HG03095 (cell line): ENCODE results near the gene FMN1.

Source experiments
- ATAC-seq: cut with Tn5 transposase; IDR thresholded peaks from one replicate; pipeline ENCODE4 v1.9.1; 2021; ENCODE audit warnings: moderate library complexity; ENCODE audit not compliant: unreplicated experiment

The FMN1 gene

DNA sequence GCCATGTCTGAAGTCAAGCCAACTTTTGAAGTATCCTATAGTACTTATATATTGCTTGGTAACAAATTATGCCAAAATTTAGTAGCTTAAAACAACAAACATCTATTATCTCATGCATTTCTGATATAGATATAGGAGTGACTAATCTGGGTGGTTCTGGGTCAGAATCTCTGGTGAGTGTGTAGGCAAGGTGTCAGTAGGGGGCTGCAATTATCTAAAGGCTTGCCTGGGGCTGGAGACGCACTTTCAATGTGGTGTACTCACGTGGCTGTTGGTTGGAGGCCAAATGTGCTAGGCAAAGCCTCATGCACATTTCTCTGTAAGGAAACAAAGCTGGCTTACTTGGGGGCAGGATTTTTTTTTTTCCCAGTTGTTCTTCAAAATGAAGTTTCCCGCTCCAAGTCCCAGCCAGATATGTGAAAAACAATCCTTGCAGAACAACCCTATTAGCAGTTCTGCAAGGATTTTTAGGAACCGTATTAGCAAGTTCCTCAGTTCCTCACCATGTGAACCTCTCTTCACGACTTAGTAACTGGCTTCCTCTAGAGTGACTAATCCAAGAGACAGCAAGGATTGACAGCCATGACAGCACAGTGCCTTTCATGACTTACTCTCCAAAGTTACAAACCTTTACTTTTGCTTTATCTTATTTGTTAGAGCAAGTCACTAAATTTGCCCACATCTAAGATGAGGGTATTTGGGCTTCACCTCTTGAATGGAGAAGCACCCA, 450.9 kb downstream of the FMN1 start:
- no peak for ATAC-seq

DNA sequence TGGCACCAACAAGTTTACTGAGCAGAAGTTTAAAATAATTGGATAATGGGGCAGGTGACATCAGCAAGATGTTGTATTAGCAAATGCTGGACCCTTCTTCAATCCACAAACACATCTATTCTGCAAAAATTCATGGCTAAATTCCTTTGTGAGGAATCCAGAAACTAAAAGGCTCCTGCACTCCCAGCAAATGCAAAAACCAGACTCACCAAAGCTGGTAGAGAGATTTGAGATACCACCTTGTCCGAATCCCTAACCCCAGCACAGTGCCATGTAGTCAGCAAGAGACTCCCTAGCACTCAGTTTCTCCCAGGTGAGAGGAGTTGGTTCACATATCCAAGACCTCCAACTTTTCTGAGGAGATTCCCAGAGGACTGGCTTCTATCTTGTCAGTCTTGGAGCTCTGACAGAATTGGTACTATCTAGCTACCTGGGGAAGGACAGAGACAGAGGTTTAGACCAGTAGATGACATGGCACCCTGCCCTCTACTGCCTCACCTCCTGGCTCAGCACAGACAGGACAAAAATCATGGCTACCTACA, 454.9 kb downstream of the FMN1 start:
- no peak for ATAC-seq

DNA sequence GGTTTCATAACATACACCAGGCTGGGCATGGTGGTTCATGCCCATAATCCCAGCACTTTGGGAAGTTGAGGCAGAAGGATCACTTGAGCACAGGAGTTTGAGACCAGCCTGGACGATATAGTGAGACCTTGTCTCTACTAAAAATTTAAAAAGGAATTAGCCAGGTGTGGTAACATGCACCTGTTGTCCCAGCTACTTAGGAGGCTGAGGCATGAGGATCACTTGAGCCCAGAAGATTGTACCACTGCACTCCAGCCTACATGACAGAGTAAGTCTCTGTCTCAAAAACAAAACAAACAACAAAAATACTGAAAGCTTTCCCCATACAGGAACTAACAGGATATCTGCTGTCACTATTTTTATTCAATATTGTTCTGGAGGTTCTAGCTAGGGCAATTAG, 455.8 kb downstream of the FMN1 start:
- ATAC-seq: no peak

DNA sequence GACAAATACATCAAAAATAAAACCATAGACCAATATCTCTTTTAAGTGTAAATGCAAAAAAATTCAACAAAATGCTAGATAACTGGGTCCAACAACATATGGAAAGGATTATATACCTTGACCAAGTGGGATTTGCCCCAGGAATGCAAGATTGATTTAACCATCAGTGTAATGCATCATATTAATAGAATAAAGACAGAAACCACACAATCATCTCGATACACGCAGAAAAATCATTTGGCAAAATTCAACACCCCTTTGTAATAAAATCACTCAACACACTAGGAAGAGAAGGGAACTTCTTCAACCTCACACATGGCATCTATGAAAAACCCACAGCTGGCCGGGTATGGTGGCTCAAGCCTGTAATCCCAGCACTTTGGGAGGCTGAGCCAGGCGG, 457.2 kb downstream of the FMN1 start:
- ATAC-seq: no peak

DNA sequence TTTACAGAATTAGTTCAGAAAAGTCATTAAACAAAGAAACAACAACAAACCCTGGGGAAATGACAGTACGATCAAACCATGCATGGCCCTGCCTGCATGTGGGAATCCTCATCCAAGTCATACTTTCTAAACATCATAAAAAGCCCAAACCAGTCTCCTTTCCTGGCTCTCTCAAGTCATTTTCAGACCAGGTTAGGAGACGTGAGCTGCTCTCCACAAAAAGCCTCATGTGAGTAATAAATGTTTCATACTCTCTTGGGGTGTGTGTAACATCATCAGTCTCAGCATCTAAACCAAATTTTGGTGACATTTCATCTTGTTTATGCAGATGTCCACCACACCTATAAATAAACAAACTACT, 457.8 kb downstream of the FMN1 start:
- no peak for ATAC-seq

DNA sequence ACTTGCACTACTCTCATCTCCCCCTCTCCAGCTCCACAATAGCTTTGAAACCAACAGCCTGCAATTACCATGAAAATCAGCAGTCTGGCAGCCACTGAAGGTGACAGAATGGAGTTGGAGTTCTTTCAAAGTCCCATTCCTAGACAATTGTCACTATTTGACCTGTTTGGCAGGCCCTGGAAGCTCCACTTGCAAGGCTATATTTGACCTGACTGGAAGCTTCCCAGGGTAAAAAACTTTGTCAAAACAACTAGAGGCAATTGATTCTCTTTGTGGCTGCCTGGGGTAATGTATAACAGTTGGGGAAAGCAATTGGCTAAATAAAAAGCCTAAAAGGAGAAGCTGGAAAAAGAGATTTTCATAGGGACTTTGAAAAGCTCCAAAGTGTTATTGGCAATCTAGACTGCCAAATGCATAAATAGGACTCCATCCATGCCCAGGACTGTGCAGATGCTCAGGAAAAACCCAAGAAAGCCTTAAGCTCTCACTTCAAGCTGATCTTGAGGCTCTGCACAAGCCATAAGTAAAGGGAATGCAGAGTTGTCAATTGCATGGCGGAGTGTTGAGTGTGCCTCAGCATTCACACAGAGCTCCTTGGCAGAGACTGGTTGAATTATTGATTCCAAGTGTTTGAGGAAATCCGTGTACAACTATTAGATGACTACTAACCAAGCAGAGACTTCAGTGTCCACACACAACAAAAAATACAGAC, 458.4 kb downstream of the FMN1 start:
- no peak for ATAC-seq

DNA sequence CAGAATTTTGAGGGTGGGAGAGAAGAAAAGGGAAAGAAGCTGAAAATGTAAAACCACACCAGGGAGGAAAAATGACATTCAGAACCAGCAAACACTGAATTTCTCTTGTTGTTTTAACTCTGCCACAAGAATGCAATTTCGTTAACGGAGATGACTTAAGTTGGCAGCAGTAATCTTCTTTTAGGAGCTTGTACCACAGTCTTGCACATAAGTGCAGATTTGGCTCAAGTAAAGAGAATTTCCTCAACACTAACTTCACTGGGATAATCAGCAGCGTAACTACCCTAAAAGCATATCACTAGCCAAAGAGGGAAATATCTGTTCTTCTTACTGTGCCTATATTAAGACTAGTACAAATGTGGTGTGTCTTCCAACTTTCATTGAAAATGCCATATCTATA, 461.2 kb downstream of the FMN1 start:
- no peak for ATAC-seq

DNA sequence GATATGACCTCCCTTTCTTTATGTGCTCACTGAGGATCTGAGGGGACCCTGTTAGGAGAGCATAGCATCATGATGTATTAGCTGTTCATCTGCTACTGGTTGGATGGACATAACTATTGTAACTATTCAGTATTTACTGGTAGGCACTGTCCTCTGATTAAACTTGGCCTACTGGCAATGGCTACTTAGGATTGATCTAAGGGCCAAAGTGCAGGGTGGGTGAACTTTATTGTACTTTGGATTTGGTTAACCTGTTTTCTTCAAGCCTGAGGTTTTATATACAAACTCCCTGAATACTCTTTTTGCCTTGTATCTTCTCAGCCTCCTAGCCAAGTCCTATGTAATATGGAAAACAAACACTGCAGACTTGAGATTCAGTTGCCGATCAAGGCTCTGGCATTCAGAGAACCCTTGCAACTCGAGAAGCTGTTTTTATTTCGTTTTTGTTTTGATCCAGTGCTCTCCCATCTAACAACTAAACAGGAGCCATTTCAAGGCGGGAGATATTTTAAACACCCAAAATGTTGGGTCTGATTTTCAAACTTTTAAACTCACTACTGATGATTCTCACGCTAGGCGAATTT, 461.8 kb downstream of the FMN1 start:
- no peak for ATAC-seq

DNA sequence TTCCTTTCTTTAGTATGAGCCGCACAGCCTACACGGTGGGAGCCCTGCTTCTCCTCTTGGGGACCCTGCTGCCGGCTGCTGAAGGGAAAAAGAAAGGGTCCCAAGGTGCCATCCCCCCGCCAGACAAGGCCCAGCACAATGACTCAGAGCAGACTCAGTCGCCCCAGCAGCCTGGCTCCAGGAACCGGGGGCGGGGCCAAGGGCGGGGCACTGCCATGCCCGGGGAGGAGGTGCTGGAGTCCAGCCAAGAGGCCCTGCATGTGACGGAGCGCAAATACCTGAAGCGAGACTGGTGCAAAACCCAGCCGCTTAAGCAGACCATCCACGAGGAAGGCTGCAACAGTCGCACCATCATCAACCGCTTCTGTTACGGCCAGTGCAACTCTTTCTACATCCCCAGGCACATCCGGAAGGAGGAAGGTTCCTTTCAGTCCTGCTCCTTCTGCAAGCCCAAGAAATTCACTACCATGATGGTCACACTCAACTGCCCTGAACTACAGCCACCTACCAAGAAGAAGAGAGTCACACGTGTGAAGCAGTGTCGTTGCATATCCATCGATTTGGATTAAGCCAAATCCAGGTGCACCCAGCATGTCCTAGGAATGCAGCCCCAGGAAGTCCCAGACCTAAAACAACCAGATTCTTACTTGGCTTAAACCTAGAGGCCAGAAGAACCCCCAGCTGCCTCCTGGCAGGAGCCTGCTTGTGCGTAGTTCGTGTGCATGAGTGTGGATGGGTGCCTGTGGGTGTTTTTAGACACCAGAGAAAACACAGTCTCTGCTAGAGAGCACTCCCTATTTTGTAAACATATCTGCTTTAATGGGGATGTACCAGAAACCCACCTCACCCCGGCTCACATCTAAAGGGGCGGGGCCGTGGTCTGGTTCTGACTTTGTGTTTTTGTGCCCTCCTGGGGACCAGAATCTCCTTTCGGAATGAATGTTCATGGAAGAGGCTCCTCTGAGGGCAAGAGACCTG, 463.5 kb downstream of the FMN1 start:
- ATAC-seq: no peak

DNA sequence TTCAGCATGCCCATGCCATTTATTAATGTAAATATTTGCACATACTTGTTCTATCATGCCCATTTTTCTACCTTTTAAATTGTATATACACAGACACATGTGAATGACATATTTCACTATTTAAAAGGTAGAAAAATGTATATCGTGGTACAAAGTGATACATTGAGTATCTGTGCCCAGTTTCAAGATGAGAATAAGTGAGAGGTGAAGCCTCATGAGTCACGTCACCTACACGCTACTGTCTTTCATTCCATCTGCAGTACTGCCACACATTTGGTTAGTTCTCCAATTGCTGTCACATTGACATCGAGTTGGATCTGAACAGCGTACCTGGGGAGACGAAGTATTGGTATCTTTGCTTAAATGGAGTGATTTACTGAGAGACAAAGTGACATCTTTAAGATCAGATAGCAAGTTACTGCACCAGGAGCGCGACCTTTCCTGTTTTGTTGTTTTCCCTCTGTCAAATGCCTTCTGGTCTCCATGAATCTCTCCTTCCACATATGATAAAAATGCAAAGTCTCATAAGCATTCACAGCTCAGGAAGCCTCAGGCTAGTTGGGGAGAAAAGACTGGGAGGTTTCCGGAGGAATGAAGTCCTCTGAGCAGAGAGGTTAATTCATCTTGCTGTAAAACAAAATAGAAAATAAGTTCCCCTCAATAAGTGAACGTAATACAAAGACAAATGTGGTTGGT, 464.7 kb downstream of the FMN1 start:
- ATAC-seq: no peak

DNA sequence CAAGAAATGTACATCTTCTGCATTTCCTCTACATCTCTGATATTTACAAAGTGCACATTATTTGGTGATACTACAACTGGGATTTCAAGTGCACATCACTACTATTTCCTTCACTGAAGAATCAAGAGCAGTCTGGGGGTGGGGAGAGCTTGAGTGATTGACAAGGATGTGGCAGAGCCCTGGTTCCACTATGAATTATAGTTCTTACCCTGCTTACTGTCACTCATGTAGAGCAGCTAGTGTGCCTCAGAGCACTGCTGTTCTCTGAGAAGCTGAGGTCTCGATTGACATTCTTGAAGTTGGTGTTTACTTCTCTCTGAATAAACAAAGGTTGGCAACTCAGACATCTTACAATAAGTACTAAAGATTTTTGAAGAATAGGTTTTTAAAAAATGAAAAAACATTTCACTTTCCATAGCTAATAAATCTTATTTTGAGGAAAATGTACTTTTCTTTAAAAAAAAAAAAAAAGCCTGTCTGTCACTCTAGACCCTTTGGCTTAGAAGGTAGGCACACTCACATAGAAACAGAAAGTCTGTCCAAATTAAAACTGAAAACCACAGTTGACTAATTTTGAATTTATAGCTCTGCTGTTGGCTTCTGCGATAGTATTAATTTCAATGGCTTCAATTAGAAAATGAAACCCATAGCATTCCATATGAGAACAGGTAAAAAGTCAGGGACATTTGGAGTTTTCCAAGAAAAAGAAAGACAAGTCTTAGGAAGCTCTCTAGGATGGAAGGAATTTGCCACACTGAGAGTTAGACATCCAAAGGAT, 471.2 kb downstream of the FMN1 start:
- peak; percentile 87 for ATAC-seq

DNA sequence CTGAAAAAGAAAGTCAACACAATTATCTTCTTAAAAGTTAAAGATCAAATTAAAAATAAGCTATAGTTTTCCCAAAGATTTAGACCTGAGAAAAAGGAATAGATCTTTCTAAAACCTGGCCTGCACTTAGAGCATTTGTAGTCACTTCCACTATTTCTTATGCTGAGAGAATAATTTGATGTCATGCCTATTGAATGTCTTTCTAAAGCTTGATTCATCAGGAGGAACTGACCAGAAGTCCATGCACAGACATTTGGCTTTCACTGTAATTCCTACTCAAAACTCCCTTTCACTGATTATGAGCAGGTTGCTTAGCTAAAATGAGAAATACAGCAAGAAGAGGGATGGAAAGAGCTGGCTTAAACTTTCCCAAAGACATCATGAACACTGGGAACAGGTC, 472.4 kb downstream of the FMN1 start:
- ATAC-seq: no peak

DNA sequence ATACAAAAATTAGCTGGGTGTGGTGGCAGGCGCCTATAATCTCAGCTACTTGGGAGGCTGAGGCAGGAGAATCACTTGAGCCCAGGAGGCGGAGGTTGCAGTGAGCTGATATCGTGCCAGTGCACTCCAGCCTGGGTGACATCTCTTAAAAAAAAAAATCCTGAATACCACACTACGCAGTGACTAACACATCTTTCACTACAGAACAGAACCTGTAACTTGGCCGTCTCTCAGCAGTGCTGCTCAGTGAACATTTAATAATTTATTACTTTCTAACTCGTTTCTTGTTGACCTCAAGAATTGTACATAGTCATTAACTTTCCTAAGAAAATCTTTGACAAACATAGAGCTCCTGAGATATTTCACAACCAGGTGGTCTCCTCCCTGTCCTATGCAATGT, 472.9 kb downstream of the FMN1 start:
- ATAC-seq: no peak

DNA sequence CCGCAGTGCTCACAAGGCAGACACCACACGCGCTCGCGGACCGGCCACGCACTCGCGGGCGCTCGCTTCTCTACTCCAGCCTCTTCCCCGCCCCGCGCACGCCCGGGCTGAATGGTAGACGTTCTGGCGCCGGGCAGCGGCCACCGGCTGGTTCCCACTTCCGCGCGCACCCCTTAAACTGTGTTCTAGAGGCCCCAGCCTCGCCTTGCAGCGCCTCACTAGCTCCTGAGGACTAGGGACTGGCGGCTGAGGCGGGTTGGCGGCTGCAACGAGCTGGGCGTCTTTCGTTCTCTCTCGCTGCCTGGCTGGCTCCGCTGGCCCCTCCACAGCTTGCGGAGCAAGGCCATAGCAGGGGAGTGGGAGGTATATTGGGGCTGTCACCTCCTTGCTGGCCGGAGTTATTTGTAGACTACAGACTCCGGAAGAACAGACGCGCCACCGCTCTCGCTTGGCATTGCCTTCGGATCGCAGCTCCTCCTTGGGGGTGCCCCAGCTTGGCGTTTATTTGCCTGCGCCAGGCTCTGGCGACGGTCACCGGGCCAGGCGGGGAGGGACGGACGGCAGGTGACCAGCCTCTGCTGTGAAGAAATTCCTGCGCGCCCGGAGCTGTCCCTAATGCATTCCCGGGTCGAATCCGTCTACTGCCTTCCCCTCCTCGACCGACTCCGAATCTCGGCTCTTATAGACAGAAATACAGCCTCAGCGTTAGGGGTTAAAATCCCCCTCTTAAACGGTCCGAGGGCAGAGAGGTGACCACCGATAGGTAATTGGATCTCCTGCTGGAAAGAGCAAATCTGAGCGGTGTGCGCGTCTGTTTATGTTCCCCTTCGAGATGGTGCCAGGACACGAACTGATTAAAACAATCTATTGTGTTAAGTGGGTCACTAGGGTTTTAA, 475.4 kb downstream of the FMN1 start:
- ATAC-seq: no peak

DNA sequence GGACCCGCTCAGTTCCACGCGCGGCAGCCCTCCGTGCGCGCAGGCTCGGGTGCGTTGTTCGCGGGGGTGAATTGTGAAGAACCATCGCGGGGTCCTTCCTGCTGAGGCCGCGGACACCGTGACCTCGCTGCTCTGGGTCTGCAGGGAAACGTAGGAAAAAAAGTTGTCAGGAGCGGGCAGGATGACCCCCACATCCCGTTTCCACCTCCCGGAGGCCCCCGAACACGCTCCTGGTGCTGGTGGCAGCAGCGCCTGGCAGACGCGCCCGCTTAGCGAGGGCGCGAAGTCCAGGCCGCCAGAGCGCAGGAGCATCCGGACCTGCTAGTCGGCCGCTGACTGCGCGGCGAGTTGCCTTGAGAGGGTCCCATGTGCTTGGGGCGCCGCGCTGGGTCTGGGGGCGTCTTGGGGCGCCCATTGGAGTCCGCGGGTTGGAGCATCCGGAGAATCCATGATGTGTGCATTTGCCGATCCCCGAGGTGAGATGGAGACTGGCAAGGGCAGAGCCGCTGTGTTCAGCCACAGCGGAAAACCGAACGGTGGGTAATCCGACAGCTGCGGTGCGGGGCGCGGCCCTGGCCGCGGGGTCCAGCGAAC, 476.2 kb downstream of the FMN1 start:
- no peak for ATAC-seq

DNA sequence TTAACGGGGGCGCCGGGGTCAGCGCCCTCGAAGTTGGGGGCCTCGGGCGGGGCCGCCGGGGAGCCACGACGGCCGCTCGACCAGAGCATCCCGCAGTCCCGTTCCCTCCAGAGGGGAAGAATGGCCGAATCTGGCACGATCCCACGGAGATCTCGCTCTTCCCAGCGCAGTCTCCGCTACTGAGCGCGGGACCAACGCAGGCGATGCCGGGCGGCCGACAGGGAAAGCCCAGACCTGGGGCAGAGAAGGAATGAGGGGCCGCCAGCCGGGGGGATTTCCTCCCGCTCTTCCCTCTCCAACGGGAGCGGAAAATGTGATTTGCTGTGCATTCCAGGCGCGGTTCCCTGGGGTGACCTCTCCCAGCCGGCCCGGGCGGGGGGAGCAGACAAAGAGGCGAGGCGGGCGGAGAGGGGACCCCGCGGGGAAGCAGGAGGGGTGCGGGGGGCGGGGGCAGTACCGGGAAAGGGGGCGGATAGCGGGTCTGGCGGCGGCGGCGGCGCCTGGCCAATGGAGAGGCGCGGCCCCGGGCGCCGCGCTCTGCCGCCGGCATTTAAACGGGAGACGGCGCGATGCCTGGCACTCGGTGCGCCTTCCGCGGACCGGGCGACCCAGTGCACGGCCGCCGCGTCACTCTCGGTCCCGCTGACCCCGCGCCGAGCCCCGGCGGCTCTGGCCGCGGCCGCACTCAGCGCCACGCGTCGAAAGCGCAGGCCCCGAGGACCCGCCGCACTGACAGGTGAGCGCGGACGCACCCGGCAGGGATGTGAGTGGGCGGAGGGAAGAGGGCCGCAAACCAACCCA, 476.9 kb downstream of the FMN1 start, which contains the start of gene GREM1:
GREM1 (plus strand) TSS at position 579 of the 801 bp plus-strand sequence. CDS start 12,687 bp downstream, outside the sequence.
- no peak for ATAC-seq

DNA sequence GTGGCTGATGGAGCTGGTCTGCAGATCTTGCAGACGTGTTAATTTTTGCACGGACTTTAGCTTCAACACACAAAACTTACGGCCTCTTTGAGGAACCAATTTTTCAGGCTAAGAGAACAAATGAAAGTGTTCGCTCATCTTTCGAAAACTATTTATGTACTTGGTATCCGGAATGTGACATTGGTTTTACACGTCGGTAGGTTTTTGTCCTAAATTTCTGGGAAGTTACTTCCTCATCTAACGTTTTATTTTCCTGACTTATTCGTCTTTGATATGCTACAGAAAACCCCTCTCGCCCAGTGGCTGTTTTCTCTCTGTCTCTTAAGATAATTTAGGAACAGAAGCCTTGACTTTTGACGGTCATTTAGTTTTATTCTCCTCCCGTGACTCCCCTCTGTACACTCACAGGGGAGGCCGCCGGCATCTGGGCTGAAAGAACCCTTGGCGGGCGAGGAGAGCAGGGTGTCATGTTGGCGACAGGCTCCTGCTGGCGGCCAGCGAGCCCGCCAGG, 477.5 kb downstream of the FMN1 start:
- ATAC-seq: no peak
